Epithelial cell of proximal tubule (primary cell): ENCODE results near the gene TCERG1L. TPM values are rescaled to one million over a fixed set of nuclear protein-coding genes. Genes with fewer than 3 reads are reported as not detected.

ENCODE experiments used
- DNase-seq: peaks from one replicate; pipeline ENCODE4 v3.0.0-alpha.2; 2011; ENCODE audit warnings: low read depth
- H3K4me3 ChIP-seq: 2 replicates; pipeline ENCODE4 v1.5.1; 2011; ENCODE audit warnings: low read depth, mild to moderate bottlenecking, low read length
- CTCF ChIP-seq: conservative IDR thresholded peaks from 2 replicates; pipeline ENCODE4 v1.5.1; 2012; ENCODE audit warnings: low read depth, mild to moderate bottlenecking, low read length
- total RNA-seq: library from RNA; depleted of rRNA; stranded (reverse); fragments of >200 nt; gene quantifications from 2 replicates; pipeline ENCODE4 v1.2.3, GENCODE V29; 2015

TCERG1L gene
- total RNA-seq, 1 donor from 2014 or later = not detected

GRCh38 chr10:131199646-131200045 lies 111.9 kb downstream of the TCERG1L start:
- TF ChIP-seq CTCF = no peak
- no peak overlapping the region for H3K4me3 ChIP-seq
- DNase-seq = no peak

- no peak for TF ChIP-seq CTCF
- DNase-seq = no peak
- H3K4me3 ChIP-seq = no peak overlapping the region
Observed at GRCh38 chr10:131198843-131199242, 112.7 kb downstream of the TCERG1L start.

GRCh38 chr10:131198401-131198800 lies 113.1 kb downstream of the TCERG1L start:
- no peak for DNase-seq
- H3K4me3 ChIP-seq = no peak overlapping the region
- TF ChIP-seq CTCF = no peak

- TF ChIP-seq CTCF = no peak
- DNase-seq = no peak
- H3K4me3 ChIP-seq = no peak overlapping the region
Observed at GRCh38 chr10:131196176-131196885, 115.2 kb downstream of the TCERG1L start.

GRCh38 chr10:131195558-131196159 lies 115.9 kb downstream of the TCERG1L start:
- no peak for DNase-seq
- no peak overlapping the region for H3K4me3 ChIP-seq
- no peak for TF ChIP-seq CTCF

- no peak for DNase-seq
- H3K4me3 ChIP-seq = no peak overlapping the region
- TF ChIP-seq CTCF = no peak
Observed at GRCh38 chr10:131195116-131195515, 116.4 kb downstream of the TCERG1L start.

- TF ChIP-seq CTCF = no peak
- H3K4me3 ChIP-seq = no peak overlapping the region
- no peak for DNase-seq
Observed at GRCh38 chr10:131193923-131194322, 117.6 kb downstream of the TCERG1L start.
